Measurements from ENCODE around the gene CACNA1H.

The CACNA1H gene

GRCh38 chr16:1140582-1141162 lies 12.2 kb upstream of the CACNA1H start:
- FAIRE-seq: no peak
- no peak for DNase-seq (ENCODE audit: insufficient read length, low spot score)

- FAIRE-seq (no peak), DNase-seq (ENCODE audit: insufficient read length, low spot score) (no peak)
Measured at GRCh38 chr16:1141191-1141590, 11.7 kb upstream of the CACNA1H start.

DNA sequence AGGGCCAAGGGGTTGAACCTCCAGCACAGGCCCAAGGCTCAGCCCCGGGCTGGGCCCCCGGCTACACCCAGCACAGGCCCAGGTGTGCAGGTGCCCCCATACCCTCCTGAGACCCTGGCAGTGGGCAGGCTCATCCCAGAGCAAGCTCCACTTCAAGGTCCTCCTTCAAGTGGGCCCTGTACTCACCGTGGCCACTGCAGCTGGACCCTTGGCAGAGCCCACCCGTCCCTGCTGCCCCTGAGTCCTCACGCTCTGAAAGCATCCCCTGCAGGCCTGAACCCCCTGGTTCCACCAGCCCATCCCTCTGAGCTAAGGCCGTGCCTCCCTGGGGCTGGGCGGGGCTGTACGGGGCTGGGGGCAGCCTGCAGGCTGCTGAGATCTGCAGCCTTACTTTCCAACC lies 11.2 kb upstream of the CACNA1H start:
- no peak for FAIRE-seq
- DNase-seq (ENCODE audit: insufficient read length, low spot score): no peak

DNA sequence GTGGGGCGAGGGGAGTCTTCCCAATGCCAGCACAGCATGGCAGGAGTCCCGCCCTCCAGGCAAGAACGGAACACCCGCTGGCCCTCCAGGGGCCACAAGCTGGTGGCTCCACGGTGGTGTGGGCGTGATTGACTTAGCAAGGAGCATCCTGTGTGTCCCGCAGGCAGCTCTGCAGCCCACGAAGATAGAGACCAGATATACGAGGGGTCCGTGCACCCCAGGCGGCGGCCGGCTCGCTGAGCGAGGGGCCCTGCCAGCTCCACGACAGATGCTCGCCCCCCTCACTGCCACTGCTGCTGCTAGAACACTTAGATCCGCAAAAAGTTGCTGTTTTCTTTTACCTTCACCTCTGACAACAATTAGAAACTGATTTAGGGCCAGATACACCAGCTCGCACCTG lies 10.0 kb upstream of the CACNA1H start:
- no peak for DNase-seq (ENCODE audit: insufficient read length, low spot score)
- FAIRE-seq: no peak

DNA sequence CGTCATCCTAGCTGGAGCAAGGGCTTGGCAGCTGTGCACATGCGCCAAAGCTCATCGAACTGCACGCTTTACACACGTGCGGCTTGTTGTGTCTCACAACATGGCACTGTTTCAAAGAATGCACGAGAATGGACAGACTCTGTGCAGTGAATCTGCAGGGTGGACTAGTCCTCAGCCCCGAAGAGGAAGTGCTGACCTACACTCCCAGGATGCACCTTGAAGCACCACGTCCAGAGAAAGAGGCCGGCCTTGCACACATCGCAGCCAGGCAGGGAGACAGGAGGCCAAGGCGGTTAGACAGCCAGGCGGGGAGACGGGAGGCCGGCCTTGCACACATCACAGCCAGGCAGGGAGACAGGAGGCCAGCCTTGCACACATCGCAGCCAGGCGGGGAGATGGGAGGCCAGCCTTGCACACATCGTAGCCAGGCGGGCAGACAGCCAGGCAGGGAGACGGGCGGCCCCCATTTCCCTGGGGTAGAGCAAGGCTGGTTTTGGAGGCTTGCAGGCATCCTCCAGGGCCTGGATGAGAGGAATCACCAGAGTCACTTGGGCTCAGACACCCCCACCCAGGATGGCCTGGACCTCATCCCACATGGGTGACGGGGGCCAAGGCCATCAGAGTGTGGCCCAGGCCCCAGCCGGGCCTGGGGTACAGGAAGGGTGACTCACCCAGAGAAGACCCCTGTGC lies 9.0 kb upstream of the CACNA1H start:
- FAIRE-seq (no peak), DNase-seq (ENCODE audit: insufficient read length, low spot score) (no peak)

GRCh38 chr16:1144476-1145382 lies 8.2 kb upstream of the CACNA1H start:
- no peak for DNase-seq (ENCODE audit: insufficient read length, low spot score)
- no peak for FAIRE-seq

- DNase-seq (ENCODE audit: insufficient read length, low spot score): no peak
- FAIRE-seq: no peak
Measured at GRCh38 chr16:1145383-1146100, 7.4 kb upstream of the CACNA1H start.

GRCh38 chr16:1146409-1146808 lies 6.5 kb upstream of the CACNA1H start:
- no peak for DNase-seq (ENCODE audit: insufficient read length, low spot score)
- FAIRE-seq: no peak

GRCh38 chr16:1147027-1147426 lies 5.9 kb upstream of the CACNA1H start:
- FAIRE-seq: no peak
- no peak for DNase-seq (ENCODE audit: insufficient read length, low spot score)

DNA sequence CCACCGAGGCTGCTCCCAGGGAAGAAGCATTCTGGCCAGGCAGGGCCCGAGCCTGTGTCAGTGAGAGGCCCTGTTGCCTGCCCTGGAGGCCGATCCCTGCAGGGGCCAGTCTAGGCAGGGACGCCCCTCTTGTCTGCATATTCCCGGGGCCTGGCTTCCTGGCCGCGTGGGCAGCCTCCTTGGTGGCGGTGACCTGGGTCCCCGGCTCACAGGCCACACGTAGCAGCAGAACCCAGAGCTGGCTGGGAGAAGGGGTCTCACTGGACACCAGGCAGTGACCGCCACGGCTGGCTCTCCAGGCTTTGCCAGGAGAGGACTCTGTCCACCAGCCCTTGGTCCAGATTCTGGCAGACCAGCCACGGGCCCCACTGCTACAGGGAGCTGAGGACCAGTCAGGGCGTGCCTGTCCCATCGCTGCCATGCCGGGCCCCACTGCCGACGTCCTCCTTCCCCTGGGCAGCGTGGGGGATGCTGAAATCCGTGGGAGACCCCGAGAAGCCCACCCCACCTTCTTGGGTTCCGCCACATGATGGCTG lies 3.7 kb upstream of the CACNA1H start:
- DNase-seq (ENCODE audit: insufficient read length, low spot score) (no peak), FAIRE-seq (no peak)

DNA sequence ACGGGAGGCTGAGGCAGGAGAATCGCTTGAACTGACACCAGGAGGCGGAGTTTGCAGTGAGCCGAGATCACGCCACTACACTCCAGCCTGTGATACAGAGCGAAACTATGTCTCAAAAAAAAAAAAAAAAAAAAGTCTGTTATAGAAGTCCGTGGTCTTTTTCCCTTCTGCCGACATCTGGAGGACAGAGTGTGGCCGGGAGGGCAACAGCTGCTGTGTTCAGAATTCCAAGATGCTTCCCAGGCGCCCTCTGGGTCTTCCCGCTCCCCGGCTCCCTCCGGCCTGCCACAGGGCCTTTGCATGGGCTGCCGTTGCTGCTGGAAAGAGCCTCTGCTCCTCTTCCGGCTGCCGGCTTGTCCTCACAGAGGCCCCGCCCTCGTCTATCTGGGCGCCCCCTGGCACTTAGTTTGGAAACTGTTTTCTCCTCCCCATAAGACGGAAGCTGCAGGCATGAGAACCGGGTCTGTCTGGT lies 2.4 kb upstream of the CACNA1H start:
- no peak for FAIRE-seq
- DNase-seq (ENCODE audit: insufficient read length, low spot score): no peak

- FAIRE-seq (no peak), DNase-seq (ENCODE audit: insufficient read length, low spot score) (no peak)
Measured at GRCh38 chr16:1151424-1152122, 1.3 kb upstream of the CACNA1H start.

GRCh38 chr16:1152123-1152638 lies 725 bp upstream of the CACNA1H start:
- FAIRE-seq (no peak), DNase-seq (ENCODE audit: insufficient read length, low spot score) (no peak)

DNA sequence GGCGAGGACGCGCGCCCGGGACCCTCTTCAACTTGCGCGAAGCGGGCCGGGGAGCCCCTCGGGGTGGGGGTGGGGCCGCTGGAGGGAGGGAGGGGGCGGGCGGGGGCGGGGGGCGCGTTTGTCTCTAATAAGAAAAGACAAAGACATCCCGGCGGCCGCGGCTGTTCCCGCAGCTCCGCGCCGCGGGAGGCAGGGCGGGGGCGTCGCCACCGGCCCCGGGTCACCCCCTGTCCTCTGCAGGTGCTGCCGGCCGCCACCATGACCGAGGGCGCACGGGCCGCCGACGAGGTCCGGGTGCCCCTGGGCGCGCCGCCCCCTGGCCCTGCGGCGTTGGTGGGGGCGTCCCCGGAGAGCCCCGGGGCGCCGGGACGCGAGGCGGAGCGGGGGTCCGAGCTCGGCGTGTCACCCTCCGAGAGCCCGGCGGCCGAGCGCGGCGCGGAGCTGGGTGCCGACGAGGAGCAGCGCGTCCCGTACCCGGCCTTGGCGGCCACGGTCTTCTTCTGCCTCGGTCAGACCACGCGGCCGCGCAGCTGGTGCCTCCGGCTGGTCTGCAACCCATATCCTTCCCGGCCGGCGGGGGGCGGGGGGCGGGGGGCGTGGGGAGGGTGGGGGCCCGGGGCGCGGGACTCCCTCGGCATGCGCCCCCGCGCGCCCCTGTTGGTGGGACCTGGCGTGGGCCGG lies 714 bp downstream of the CACNA1H start:
- no peak for FAIRE-seq
- DNase-seq (ENCODE audit: insufficient read length, low spot score): no peak

GRCh38 chr16:1154291-1154886 lies 1.5 kb downstream of the CACNA1H start:
- no peak for DNase-seq (ENCODE audit: insufficient read length, low spot score)
- FAIRE-seq: no peak

GRCh38 chr16:1154887-1155331 lies 2.0 kb downstream of the CACNA1H start:
- DNase-seq (ENCODE audit: insufficient read length, low spot score) (no peak), FAIRE-seq (no peak)

DNA sequence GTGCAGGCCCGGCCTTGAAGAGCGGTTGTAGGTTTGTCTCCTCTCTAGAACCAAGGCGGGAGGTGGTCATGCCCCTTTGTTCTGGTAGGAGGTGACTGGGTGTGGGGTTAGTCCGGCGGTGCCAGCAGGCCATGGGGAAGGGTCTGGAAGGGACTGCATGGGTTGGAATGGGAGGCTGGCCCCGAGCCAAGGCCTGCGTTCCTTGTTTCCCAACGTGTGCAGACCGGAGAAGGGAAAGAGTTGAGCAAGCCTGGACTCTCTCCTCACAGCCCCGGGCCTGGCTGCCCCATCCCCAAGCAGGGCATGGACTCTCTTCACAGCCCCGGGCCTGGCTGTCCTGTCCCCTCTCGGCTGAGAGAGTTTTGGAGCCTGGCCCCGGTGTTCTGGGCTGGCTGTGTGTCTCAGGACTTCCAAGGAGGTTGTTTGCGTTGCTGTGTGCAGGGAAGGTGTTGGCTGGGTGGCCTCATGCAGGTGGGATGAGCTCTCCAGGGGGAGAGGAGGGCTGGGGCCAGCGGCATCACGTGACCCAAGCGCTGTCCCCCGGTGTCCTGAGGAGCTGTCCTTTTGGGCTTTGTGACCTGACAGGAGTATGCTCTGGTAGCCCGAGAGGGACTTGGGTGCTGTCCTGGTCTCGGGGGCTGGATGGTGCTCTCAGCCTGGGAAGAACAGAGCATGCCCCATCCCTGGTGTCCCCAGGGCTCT lies 2.6 kb downstream of the CACNA1H start:
- FAIRE-seq (no peak), DNase-seq (ENCODE audit: insufficient read length, low spot score) (no peak)
